CD4-positive, alpha-beta T cell treated with Interleukin-15 for 1 hour (primary cell): ENCODE results near the gene ATP7B.
"Not testable (repeated sequence)": the region's sequence is repeated elsewhere in the genome, so short reads cannot be mapped to it uniquely, and the experiment has no call there.

ENCODE experiments used
- DNase-seq: peaks from one replicate; pipeline ENCODE4 v3.0.0-alpha.2; 2020

The ATP7B gene

DNA sequence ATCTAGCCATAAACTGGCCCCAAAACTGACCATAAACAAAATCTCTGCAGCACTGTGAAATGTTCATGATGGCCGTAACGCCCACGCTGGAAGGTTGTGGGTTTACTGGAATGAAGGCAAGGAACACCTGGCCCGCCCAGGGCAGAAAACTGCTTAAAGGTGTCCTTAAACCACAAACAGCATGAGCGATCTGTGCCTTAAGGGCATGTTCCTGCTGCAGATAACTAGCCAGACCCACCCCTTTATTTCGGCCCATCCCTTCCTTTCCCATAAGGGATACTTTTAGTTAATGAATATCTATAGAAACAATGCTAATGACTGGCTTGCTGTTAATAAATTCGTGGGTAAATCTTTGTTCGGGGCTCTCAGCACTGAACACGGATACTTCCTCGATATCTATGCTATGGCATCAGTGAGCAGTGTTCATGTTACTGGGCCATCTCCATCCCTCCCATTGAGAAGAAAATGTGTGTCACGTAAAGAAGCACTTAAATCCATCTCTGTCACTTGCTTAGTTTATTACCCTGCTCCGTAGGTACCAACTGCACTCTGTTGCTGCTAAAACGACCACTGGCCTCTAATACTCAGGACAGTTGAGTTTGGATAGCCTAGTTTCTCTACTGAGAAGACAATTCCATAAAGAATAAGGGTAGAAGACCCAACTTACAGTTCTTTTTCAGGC, 5.3 kb downstream of the ATP7B start:
- no peak for DNase-seq

DNA sequence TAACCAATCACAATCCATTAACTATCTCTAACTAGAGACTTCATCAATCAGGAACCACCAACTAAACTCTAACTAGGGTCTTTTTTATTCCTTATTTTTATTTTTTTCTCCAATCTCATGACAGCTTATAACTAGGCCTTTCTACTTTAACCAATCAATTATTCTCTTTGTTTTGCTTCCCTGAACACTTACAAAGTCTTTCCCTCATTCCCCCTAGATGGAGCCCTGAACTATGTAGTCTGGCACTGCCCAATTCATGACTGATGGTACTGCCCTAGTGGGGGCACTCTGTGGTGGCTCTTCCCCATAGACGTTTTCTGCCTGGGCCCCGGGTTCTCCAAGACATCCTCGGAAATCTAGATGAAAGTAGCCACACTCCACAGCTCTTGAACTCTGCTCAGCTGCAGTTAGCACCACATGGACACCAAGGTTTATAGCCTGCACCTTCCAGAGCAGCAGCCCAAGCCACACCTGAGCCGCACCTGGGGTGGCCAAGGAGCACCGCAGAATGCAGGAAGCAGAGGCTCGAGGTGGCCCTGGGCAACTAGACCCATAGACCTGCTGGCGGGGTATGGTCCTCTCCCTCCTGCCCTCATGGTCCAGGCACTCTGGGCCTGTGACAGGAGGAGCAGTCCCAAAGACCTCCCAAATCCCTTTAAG, 6.6 kb downstream of the ATP7B start:
- DNase-seq: no peak

DNA sequence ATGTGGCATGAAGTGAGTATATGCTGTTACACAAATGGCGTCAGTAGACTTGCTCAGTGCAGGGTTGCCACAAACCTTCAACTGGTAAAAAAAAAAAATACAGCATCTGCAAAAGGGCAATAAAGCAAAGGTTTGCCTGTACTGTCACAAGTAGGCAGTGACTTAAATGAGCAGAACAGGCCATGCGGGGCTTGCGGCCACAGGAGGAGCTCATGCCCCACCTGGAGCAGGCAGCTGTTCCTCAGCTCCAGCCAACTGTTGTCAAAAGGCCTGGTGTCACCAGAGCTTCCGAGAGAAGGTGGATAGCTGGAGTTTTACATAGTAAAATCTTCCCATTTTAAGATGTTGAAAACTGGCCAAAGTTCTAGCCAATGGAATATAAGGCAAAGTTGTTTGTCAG, 7.7 kb downstream of the ATP7B start:
- no peak for DNase-seq

- no peak for DNase-seq
Observed at GRCh38 chr13:52002361-52002760, 8.9 kb downstream of the ATP7B start.

DNA sequence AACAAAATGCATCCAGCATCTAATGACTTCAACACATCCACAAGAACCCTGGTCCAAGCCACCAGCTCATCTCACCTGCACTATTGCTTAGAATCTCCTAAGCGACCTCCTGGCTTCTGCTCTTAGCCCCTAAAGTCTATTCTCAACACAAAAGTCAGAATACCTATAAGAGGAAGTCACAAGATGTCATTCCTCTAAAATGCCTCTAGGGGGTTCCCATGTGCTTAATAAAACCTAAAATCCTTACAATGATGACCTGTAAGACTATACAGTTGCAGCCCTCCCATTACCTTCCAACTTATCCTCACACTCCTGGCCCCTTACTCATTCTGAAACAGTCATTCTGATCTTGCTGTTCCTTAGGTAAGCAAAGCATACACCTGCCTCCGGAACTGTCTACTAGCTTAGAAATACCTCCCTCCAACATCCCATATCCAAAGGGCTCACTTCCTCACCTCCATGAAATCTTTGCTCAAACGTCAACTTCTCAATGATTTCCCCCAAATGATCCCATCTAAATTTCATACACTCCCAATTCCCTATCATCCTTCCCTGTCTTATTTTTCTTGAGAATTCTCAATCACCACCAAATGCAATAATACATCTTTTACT, 10.0 kb downstream of the ATP7B start:
- no peak for DNase-seq

- no peak for DNase-seq
Observed at GRCh38 chr13:51999921-52000320, 11.3 kb downstream of the ATP7B start.

- no peak for DNase-seq
Observed at GRCh38 chr13:51999510-51999911, 11.7 kb downstream of the ATP7B start.

DNA sequence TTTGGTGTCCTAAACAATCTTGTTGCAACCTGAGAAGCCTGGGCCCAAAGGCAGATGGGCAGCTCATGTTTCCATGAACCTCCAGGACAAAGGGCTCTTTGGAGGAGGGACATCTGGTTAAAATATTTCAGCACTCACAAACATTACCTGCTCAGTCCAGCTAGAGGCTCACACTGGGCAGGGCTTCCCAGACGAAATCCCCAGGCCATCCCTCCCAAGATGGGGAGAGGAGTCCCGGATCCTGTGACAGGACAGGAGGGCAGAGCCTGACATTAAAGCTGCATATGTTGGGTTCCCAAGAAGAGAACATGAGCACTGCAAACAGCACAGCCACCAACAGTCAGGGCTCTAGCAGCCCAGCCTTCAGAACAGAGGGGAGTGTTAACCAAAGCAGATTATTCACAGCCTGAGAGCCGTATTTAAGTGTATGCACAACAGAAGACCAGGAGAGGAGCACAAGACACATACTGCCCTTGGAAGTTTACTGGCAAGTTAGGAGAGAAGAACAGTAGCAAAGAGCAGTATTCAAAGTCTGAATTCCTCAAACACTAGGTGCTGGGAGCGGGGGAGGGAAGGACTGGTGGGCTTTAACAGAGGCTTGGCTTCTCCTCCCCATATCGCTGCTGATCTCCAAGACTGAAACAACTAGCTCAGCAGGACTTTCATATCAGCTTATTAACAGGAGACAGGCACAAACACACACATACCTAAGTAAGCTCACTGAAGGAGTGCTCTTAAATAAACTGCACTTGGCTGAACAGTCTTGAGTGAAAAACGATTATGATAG, 12.3 kb downstream of the ATP7B start:
- no peak for DNase-seq

DNA sequence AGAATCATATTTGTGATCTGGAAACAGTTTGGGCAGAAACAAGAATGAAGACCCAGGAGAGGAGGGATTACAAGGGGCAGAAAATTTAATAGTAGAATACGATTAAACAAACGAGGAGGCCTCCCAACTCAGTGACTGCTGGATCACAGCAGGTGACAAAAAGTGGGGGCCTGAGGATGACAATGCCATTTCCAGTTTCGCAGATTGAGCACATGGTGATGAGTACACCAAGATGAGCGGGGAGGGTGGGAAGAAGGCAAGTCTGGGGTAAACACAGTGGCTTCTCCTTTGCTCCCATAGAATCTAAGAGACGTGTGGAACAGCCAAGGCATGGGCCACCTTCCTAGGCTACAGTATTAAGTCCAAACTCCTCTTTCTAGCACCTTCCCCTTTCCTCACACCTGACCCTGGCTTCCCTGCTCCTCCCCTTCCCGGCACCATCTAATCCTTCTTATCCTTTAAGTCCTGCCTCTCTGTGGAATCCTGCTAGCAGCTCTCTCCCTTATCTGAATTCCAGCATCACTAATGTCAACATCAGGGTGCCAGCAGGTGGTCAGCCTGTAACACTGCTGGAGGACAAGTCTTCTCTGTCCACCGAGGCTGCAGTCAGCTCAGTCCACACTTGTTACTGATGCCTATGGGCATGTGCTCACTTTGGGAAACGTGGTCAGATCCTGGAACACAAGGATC, 13.5 kb downstream of the ATP7B start:
- DNase-seq: no peak

DNA sequence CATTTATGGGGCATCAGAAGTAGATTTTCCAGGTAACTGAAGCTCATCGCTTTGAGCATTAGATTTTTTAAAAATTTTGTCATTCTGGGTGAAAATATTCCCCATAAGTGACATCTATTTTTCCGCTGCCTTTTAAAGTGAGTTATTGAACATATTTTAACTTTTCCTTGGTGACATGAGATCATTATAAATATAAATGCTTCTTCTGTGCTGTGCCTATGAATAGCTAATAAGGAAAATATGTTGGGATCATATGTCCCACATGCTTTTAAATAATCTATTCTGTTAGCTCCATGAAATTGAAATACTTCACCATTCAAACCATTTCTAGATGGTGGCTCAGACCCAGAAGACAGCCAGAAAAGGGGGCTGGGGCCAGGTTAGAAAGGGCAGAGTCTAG, 14.1 kb downstream of the ATP7B start:
- no peak for DNase-seq

DNA sequence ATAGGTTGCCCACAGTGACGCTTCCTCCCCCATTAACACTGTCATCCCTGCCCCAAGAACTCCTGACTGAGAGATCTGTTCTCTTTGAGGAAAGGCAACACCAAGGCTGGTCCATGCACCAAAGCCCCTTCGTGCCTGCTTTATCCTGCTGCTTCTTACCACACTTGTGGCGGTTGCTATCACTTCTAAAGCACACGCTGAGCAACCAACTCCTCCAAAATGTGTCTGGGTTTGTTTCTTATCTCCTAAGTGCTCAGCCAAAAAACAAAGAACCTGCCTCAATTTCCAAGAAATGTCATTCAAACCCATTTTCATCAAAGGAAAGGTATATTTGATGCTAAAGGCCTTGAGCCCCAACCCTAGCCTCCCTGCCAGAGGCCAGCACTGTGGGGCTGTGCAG, 14.6 kb downstream of the ATP7B start:
- DNase-seq: no peak

DNA sequence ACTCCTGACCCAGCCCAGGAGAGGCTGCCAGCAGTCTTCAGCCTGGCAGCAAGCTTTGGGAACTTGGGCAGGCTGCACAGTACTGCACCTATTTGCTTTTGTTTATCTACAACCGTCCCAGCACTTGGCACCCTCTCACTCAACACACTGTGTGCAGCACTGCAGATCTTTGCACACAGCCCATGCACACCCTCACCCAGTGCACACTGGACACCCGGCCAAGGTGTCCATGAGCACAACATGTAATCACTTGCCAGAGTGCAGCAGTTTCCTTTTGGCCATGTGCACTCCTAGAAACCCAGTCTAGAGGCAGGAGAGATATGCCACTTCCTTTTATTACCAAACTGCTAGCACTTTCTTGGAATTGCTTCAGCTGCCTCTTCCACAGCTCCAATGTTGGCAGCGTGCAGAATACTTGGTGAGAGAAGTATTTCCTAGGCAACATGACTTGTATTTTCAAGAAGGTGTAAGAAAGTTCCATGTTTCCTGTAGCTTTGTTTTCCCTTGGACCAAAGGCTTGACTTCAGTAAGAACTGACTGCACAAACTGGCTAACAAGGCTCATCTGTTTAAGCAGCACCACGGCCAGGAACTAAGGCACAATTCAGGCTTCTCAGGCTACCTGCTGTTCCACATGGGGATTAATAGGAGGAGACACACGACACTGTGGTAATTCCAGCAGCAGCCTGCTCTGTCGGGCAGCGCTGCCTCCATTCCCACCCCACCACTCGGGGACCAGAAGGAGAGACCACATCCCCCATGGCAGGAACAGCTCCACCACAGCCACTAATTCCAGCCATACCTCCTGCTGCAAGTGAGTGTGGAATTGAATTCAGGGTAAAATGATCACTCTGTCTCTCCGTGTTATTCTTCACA, 15.3 kb downstream of the ATP7B start:
- DNase-seq: no peak

GRCh38 chr13:51993713-51994112, 17.5 kb downstream of the ATP7B start:
- no peak for DNase-seq

GRCh38 chr13:51988988-51989618, 22.1 kb downstream of the ATP7B start:
- DNase-seq: no peak

DNA sequence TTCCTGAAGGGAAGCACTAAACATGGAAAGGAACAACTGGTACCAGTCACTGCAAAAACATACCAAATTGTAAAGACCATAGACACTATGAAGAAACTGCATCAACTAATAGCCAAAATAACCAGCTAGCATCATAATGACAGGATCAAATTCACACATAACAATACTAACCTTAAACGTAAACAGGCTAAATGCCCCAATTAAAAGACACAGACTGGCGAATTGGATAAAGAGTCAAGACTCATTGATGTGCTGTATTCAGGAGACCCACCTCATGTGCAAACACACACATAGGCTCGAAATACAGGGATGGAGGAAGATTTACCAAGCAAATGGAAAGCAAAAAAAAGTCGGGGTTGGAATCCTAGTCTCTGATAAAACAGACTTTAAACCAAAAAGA, 26.3 kb downstream of the ATP7B start:
- DNase-seq: not testable (repeated sequence)

DNA sequence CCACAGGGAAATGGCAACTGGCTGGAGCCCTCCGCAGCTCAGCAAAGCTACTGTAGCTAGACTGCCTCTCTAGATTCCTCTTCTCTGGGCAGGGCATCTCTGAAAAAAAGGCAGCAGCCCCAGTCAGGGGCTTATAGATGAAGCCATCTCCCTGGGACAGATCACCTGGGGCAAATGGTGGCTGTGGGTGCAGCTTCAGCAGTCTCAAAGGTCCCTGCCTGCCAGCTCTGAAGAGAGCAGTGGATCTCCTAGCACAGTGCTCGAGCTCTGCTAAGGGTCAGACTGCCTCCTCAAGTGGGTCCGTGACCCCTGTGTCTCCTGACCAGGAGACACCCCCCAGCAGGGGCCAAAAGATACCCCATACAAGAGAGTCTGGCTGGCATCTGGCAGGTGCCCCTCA, 28.0 kb downstream of the ATP7B start:
- DNase-seq: not testable (repeated sequence)

DNA sequence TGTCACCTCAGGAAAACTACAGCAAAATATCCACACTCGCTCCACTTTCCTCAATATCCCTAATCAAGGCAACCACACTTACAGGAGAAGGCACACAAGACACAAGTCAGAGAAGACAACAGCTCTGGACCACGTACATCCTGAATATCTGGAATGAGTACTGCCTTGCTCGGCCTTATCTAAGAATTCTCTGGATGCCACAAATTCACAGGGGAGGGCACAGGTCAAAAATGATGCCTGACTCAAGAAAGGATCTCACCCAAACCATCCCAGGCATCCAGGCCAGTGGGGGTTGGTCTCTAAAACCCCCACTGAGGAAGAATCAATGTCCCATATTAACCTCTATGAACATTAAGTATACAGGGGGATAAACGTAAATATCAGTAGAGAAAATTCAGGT, 29.9 kb downstream of the ATP7B start:
- no peak for DNase-seq

- no peak for DNase-seq
Observed at GRCh38 chr13:51980908-51981307, 30.3 kb downstream of the ATP7B start.

- no peak for DNase-seq
Observed at GRCh38 chr13:51978796-51979556, 32.3 kb downstream of the ATP7B start.

- DNase-seq: no peak
Observed at GRCh38 chr13:51977625-51978024, 33.6 kb downstream of the ATP7B start.

GRCh38 chr13:51976890-51977289, 34.4 kb downstream of the ATP7B start:
- DNase-seq: no peak
